Muscle layer of duodenum (tissue), 2 donors: ENCODE measurements around the gene KIR2DL3.
"Not testable (repeated sequence)": the region's sequence is repeated elsewhere in the genome, so short reads cannot be mapped to it uniquely, and the experiment has no call there.

Source experiments
- H3K27ac ChIP-seq: one replicate; pipeline ENCODE4 v1.7.0; 2013; ENCODE audit warnings: mild to moderate bottlenecking, low read length
- H3K27me3 ChIP-seq: one replicate; pipeline ENCODE4 v1.7.0; 2013; ENCODE audit warnings: low read depth, mild to moderate bottlenecking, control low read depth, low read length
- H3K36me3 ChIP-seq, 2 donors: one replicate each; pipeline ENCODE4 v1.7.0; 2013; ENCODE audit warnings: low read length in 2 of 2, control low read depth in 1 of 2, mild to moderate bottlenecking in 1 of 2; ENCODE audit not compliant: insufficient read depth in 2 of 2, control insufficient read depth in 1 of 2
- H3K4me1 ChIP-seq, 2 donors: one replicate each; pipeline ENCODE4 v1.7.0; 2013; ENCODE audit warnings: low read length in 2 of 2, mild to moderate bottlenecking in 2 of 2, control low read depth in 1 of 2, moderate library complexity in 1 of 2; ENCODE audit not compliant: insufficient read depth in 2 of 2, control insufficient read depth in 1 of 2
- H3K4me3 ChIP-seq, 2 donors: one replicate each; pipeline ENCODE4 v1.7.0; 2013; ENCODE audit warnings: low read length in 2 of 2, low read depth in 1 of 2, mild to moderate bottlenecking in 1 of 2
- H3K9me3 ChIP-seq, 2 donors: one replicate each; pipeline ENCODE4 v1.7.0; 2013; ENCODE audit warnings: low read length in 2 of 2, control low read depth in 1 of 2, mild to moderate bottlenecking in 1 of 2; ENCODE audit not compliant: control insufficient read depth in 1 of 2
- donor health status: healthy.

KIR2DL3 gene

DNA sequence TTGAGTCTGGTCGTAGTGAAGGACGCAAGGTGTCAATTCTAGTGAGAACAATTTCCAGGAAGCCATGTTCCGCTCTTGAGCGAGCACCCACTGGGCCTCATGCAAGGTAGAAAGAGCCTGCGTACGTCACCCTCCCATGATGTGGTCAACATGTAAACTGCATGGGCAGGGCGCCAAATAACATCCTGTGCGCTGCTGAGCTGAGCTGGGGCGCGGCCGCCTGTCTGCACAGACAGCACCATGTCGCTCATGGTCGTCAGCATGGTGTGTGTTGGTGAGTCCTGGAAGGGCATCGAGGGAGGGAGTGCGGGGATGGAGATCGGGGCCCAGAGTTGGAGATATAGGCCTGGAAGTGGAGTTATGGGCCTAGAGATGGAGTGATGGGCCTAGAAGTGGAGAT, at the start of gene KIR2DL3:
Gene KIR2DL3, plus strand, starts transcription at position 208 of the 400 bp plus-strand sequence. Its CDS starts 33 bp downstream, at position 241.
- H3K4me1 ChIP-seq, H3K36me3 ChIP-seq, H3K27me3 ChIP-seq, H3K4me3 ChIP-seq, H3K27ac ChIP-seq, H3K9me3 ChIP-seq: not testable (repeated sequence)

DNA sequence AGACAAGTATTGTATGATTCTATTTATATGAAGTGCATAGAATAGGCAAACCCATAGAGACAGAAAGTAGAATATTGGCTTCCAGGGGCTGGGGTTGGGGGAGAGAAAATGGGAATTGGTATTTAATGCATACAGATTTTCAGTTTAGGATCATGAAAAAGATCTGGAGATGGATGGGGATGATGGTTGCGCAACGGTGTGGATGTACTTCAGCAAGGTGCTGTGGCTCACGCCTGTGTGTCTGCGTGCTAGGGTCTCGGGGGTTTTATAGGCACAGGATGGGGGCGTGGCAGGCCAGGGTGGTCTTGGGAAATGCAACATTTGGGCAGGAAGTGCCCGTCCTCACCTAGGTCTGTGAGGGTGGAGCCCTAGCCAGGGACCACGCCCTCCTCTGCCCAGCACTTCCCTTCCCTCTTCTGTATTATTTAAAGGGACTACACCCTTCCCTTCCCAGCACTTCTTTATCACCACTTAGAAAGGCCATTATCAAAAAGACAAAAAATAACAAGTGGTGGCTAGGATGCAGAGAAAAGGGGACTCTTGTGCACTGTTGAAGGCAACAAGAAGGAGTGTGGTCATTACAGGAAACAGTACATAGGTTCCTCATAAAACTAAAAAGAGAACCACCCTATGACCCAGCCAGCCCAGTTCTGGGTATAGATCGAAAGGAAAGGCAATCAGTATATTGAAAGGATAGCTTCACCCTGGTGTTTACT, 46.6 kb upstream of the KIR2DL3 start:
- no peak overlapping the region for H3K4me3 ChIP-seq
- H3K27me3 ChIP-seq: no peaks in the 10 kb centered on the region
- H3K27ac ChIP-seq: no peak overlapping the region
- H3K9me3 ChIP-seq: no peaks in the 10 kb centered on the region
- H3K36me3 ChIP-seq: no peaks in the 10 kb centered on the region
- H3K4me1 ChIP-seq: no peaks in the 10 kb centered on the region

DNA sequence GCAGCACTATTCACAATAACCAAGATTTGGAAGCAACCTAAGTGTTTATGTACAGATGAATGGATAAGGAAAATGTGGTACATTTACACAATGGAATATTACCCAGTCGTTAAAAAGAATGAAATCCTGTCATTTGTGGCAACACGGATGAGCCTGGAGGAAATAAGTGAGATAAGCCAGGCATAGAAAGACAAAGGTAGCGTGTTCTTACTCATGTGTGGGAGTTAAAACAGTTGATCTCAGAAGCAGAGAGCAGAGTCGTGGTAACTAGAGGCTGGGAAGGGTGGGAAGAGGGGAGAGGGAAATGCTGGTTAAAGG, 46.1 kb upstream of the KIR2DL3 start:
- H3K27me3 ChIP-seq: no peaks in the 10 kb centered on the region
- no peak overlapping the region for H3K4me3 ChIP-seq
- no peak overlapping the region for H3K27ac ChIP-seq
- no peaks in the 10 kb centered on the region for H3K36me3 ChIP-seq
- H3K9me3 ChIP-seq: no peaks in the 10 kb centered on the region
- H3K4me1 ChIP-seq: no peaks in the 10 kb centered on the region

DNA sequence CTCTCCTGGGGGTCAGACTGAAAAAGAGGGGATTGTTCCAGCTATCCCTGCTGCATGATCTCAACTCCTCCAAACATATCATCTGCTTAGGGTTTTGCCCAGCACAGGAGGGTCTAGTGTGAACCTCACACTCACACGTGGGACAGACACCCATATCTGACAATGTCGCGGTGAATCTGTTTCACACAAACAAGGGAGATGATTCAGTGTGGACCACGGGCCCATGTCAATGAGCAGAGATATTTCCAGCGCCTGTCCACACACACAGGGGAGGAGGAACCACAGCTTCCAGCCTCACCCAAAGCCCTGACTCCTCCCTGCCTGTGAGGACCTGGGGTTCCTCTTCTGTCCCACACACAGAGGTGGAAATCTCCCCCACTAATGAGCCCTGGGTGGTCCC, 43.7 kb upstream of the KIR2DL3 start:
- H3K9me3 ChIP-seq: no peaks in the 10 kb centered on the region
- no peak overlapping the region for H3K4me3 ChIP-seq
- H3K27ac ChIP-seq: no peak overlapping the region
- no peaks in the 10 kb centered on the region for H3K4me1 ChIP-seq
- H3K36me3 ChIP-seq: no peaks in the 10 kb centered on the region
- H3K27me3 ChIP-seq: no peaks in the 10 kb centered on the region

DNA sequence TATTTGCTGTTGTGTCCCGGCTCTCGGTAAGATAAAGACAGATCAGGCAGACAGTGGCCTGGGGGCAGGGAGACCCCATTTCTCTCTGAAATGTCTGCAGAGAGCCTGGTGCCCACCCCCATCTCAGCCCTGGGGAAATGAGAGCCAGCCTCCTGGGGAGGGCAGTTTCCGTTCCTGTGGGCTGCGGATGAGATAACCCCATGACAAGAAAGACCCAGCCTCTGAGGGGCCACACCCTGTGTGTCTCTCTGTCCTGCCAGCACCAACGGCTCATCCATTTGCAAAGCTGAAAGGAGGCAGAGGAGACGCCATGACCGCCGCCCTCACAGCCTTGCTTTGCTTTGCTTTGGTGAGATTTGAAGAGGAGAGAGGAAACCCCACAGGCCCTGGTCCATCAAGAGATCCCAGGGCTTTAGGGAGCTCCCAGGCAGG, 42.2 kb upstream of the KIR2DL3 start:
- H3K27ac ChIP-seq: no peak overlapping the region
- H3K9me3 ChIP-seq: no peaks in the 10 kb centered on the region
- no peaks in the 10 kb centered on the region for H3K36me3 ChIP-seq
- no peaks in the 10 kb centered on the region for H3K27me3 ChIP-seq
- no peak overlapping the region for H3K4me3 ChIP-seq
- no peaks in the 10 kb centered on the region for H3K4me1 ChIP-seq

DNA sequence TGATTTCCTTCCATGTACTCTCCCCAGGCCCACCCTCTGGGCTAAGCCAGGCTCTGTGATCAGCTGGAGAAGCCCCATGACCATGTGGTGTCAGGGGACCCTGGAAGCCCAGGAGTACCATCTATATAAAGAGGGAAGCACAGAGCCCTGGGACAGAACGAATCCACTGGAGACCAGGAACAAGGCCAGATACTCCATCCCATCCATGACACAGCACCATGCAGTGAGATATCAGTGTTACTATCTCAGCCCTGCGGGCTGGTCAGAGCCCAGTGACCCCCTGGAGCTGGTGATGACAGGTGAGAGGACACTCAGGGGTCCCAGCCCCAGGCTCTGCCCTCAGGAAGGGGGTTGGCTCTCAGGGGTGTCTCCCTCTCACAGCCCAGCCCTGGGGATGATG, 41.5 kb upstream of the KIR2DL3 start:
- H3K4me3 ChIP-seq: no peak overlapping the region
- H3K36me3 ChIP-seq: no peaks in the 10 kb centered on the region
- no peak overlapping the region for H3K27ac ChIP-seq
- no peaks in the 10 kb centered on the region for H3K9me3 ChIP-seq
- no peaks in the 10 kb centered on the region for H3K4me1 ChIP-seq
- no peaks in the 10 kb centered on the region for H3K27me3 ChIP-seq

DNA sequence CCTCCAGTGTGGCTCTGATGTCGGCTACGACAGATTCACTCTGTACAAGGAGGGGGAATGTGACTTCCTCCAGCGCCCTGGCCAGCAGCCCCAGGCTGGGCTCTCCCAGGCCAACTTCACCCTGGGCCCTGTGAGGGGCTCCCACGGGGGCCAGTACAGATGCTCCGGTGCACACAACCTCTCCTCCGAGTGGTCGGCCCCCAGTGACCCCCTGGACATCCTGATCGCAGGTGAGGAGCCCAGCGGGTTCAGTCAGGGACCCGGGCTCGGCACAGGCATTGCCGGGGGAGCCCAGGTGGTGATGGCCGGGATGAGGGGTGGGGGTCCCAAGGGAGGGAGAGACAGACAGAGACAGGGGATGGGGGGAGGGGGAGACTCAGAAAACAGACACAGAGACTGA, 40.6 kb upstream of the KIR2DL3 start:
- not testable (repeated sequence) for H3K4me3 ChIP-seq, H3K27me3 ChIP-seq

DNA sequence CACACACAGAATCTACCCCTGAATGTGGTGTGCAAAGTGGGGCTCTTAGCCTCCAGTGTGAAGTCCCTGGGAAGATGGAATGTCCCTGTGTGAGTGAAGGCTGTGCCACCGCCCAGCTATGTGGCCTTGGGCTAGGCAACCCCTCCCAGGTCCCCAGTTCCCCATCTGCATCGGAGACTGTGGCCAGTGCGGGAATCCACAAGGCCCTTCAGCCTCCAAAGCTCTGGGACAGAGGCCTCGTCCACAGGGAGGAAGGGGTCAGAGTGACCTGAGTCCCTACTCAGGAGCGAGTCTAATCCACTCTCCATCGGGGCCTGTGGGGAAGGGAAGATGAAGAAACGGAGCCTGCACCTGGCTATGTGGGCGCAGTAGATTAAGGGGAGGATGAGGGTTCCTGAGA, 33.4 kb upstream of the KIR2DL3 start:
- Histone ChIP-seq H3K27ac (no peak overlapping the region), H3K27me3 (no peaks in the 10 kb centered on the region), H3K9me3 (peaks cover 0 to 3% of the 10 kb centered on the region in 2 donors), H3K4me1 (no peaks in the 10 kb centered on the region), H3K36me3 (no peaks in the 10 kb centered on the region), H3K4me3 (no peak overlapping the region)

More for the DNA sequence above, 40.6 kb upstream of the KIR2DL3 start:
- H3K27ac ChIP-seq, H3K9me3 ChIP-seq, H3K4me1 ChIP-seq, H3K36me3 ChIP-seq: not testable (repeated sequence)

DNA sequence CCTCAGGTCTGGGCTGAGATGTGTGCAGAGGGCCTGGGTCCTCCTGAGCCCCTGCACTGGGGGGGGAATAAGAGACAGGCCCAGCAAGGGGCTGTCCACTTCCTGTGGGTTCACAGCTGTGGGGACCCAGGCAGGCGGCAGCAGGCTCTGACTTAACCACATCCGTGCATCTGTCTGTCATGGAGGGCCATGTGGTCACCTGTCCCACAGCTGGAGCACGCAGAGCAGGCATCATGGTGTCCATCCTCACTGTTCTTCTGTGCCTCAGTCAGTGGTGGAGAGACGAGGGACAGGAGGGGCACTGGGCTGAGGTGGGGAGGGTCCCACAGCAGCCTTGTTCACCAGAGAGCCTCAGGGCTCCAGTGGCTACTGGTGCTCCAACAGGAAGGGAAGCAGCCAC, 30.4 kb upstream of the KIR2DL3 start:
- no peaks in the 10 kb centered on the region for H3K4me1 ChIP-seq
- no peaks in the 10 kb centered on the region for H3K27me3 ChIP-seq
- no peak overlapping the region for H3K27ac ChIP-seq
- H3K36me3 ChIP-seq: no peaks in the 10 kb centered on the region
- H3K9me3 ChIP-seq: peaks cover 0 to 3% of the 10 kb centered on the region in 2 donors
- H3K4me3 ChIP-seq: no peak overlapping the region

DNA sequence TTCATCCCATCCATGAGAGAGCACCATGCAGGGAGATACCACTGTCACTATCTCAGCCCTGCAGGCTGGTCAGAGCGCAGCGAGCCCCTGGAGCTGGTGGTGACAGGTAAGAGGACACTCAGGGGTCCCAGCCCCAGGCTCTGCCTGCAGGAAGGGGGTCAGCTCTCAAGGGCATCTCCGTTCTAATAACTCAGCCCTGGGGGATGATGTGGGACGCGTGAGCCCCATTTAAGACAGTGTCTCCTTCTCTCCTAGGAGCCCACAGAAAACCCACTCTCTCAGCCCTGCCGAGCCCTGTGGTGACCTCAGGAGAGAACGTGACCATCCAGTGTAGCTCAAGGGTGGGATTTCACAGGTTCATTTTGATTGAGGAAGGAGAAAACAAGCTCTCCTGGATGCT, 29.5 kb upstream of the KIR2DL3 start:
- Histone ChIP-seq H3K36me3 (no peaks in the 10 kb centered on the region), H3K4me1 (no peaks in the 10 kb centered on the region), H3K27ac (no peak overlapping the region), H3K4me3 (no peak overlapping the region), H3K27me3 (no peaks in the 10 kb centered on the region), H3K9me3 (no peaks in the 10 kb centered on the region)

DNA sequence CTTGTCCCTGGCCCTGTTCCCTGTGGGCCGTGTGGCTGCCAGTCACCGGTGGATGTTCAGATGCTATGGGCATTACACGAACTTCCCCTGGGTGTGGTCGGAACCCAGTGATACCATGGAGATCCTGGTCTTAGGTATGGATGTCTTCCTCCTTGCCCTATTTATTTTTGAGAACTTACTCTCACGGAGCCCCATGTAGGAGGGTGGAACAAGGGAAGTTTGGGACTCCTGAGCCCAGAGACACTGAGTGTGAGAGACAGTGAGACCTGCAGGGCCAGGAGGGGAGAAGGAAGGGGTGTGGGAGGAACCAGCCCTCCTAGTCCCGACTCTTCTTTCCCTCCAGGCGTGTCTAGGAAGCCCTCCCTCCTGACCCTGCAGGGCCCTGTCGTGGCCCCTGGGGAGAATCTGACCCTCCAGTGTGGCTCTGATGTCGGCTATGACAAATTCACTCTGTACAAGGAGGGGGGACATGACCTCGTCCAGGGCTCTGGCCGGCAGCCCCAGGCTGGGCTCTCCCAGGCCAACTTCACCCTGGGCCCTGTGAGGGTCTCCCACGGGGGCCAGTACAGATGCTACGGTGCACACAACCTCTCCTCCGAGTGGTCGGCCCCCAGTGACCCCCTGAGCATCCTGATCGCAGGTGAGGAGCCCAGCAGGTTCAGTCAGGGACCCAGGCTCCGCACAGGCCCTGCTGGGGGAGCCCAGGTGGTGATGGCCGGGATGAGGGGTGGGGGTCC, 28.9 kb upstream of the KIR2DL3 start:
- Histone ChIP-seq H3K27me3 (no peaks in the 10 kb centered on the region), H3K4me3 (no peak overlapping the region), H3K36me3 (no peaks in the 10 kb centered on the region)

DNA sequence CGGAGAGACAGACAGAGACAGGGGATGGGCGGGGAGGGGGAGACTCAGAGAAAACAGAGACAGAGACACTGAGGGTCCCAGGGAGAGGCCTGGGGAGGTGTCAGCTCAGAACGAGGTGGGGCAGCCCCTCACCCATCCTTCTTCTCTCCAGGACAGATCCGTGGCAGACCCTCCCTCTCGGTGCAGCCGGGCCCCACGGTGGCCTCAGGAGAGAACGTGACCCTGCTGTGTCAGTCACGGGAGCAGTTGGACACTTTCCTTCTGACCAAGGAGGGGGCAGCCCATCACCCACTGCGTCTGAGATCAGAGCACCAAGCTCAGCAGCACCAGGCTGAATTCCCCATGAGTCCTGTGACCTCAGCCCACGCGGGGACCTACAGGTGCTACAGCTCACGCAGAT, 28.4 kb upstream of the KIR2DL3 start:
- not testable (repeated sequence) for H3K4me1 ChIP-seq, H3K4me3 ChIP-seq, H3K9me3 ChIP-seq, H3K27me3 ChIP-seq, H3K36me3 ChIP-seq, H3K27ac ChIP-seq

More for the DNA sequence above, 28.9 kb upstream of the KIR2DL3 start:
- H3K4me1 ChIP-seq: no peaks in the 10 kb centered on the region
- H3K27ac ChIP-seq: no peak overlapping the region
- H3K9me3 ChIP-seq: no peaks in the 10 kb centered on the region
